HG02870 (cell line): ENCODE measurements around the gene TRO.

Experiments used
- ATAC-seq: cut with Tn5 transposase; IDR thresholded peaks from one replicate; pipeline ENCODE4 v1.9.1; 2021; ENCODE audit warnings: mild to moderate bottlenecking, moderate library complexity; ENCODE audit not compliant: unreplicated experiment

Gene TRO

DNA sequence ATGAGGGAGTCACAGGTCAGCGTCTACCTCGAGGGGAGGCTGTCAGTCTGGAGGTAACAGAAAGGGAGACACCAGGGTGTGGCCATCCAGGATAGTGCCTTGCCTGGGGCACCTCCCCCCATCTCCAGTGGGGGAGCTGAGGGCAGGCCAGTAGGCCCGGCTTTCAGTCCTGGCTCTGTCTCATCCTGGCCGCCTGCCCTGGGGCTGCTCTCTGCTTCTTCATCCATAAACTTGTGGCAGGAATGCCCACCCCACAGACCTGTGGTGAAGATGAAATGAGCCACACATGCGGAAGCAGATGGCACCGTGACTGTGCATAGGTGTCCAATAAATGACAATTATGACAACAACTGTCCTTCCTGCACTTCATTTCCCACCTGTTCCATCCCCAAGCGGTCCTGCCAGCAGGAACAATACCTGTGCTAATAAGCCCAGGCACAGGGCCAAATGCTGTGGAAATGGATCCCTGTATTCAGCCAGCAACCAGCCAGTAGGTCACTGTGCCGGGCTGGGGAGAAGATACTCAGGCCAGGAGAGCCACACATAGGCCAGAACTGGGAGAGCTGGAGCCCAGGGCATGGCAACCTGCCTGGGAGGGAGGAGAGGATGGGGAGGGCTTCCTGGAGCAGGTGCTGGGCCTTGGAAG lies 30.2 kb downstream of the TRO start:
- ATAC-seq = no peak

DNA sequence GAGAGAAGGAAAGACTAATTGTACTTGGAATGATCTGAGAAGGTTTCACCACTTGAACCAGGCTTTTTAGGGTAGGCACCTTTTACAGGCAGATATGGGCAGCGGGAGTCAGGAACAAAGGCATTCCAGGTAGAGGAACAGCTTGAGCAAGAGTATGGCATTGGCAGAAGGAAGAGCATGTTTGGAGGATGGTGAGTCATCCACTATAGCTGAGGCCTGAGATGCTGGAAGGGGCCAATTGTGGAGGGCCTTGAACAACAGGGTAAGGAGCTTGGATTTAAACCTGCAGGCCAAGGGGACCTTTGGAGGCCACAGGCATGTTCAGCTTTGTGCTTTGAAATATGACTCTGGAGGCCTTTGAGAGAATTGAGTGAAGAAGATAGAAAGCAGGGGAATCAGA lies 41.1 kb downstream of the TRO start:
- ATAC-seq = no peak

DNA sequence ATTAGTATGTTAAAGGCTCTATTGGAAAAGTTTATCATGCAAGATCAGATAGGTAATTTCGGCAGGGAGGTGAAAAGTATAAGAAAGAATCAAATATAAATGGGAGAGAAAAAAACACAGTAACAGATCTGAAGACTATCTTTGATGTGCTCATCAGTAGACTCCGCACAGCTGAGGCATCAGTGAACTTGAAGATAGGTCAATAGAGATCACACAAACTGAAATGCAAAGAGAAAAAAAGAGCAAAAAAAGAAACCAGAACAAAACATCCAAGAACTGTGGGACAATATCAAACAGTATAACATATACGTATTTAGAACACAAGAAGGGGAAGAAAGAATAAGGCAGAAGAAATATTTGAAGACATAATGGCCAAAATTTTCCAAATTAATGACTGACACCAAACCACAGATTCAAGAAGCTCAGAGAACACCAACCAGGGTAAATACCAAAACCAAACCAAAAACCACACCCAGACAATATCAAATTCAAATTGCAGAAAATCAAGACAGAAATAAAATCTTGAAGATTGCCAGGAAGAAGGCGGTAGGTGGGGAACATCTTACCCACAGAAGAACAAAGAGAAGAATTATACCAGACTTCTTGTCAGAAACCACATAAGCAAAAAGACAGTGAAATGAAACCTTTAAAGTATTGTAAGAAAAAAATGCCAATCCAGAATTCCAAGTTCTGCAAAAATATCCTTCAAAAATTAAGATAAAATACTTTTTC lies 44.3 kb downstream of the TRO start:
- ATAC-seq = no peak

DNA sequence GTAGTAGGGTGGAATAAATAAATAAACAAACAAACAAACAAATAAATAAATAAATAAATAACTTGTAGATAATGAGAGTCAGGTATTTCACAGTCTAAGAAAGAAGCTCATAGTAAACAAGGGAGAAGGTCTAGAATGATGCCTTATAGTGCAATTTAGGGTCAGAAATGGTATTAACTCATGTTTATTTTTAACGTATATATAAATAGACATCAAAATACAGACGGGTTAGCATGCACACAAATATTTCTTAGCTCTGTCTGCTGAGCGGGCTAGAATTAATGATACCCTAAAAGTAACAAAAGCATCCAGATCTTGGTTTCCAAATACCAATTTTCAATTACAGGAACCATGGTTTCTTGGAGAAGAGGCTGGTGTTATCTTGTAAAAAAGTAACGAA lies 56.8 kb downstream of the TRO start:
- ATAC-seq = no peak

DNA sequence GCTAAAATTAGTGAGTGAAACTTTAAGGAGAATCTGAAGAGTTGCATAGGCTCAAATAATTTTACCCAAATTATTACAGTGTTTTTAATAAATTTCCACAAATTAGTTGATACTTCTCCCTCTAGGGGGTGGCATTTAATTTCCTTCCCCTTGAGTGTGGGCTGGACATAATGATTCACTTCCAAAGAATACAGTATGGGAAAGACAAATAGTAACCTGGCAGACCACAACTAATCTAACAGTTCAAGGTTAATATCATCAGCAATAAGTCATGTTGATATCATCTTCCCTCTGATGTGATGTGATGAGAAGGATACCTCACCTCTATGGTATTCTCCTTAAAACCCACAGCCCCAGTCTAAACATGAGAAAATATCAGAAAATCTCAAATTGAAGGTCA lies 57.8 kb downstream of the TRO start:
- ATAC-seq = no peak

DNA sequence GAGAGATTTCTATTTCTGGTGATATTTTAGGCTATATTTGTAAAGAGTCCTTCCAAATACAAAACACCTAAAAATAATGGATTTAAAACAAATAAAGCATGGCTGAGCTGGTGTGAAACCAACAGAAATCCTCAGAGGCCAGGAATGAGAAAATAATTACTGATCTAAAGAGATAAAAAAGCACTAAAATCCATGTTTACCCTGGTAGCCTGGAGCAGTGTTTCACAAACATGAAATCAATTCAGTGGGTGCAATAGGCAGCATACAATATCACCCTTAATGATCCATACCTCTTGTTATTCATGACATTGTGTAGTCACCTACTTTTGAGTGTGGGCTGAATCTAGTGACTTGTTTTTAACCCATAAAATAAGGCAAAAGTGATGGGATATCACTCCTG lies 58.8 kb downstream of the TRO start:
- ATAC-seq = no peak

DNA sequence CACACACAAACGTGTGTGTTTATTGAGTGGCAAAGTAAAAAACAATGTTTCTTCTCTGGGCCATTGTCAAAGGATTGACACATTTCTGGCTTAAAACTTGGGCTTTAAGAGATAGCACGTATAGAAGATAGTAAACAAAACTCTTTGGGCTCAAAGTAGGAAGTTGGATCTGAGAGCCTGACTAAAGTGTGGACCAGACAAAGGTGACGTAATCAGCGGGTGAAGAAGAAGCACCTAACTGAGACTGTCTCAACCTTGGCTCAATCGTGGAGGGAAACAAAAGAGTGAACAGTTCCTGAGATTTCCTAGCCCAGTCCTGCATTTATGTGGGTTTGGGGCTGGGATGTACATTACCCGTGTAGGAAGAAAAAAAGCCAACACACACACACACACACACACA lies 59.7 kb downstream of the TRO start:
- no peak for ATAC-seq
